ENCODE data around the gene RXRA.

DNA sequence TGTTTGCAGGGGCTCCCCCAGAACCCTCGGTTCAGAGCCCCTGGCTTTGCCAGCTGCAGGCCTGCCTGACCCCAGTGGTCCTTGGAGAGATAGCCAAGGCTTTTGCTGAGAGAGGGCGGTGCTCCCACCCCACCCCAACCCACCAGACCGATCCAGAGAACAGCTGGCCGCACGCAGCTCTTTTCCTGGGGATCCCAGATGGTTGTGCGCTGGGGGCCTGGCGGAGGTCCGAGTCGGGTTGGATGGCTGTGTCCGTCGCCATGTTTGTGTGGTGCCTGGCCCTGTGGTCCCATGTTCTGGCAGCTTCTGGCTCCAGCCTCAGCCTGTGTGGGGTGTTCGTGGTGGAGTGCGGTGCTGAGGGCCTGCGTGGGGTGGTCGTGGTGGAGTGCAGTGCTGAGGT lies 97.5 kb downstream of the RXRA start:
- TF ChIP-seq ZFX (IDR thresholded peaks at IDR 0.05; ENCODE audit: borderline replicate concordance) (no peak), CTCF (IDR thresholded peaks at IDR 0.05) (no peak)

All from 22Rv1 (cell line).